ENCODE results near the gene CASQ2. TPM values are rescaled to one million over a fixed set of nuclear protein-coding genes. Genes with fewer than 3 reads are reported as not detected.

CASQ2 gene
- total and polyA plus RNA-seq, 2 experiments from 2014 or later: not detected

GRCh38 chr1:115761601-115762302 lies 6.8 kb downstream of the CASQ2 start:
- 76% methylated on average over 7 of the region's 7 CpGs for WGBS (ENCODE audit: low lambda C conversion rate, missing lambda C conversion rate)
- no peak overlapping the region for H3K4me3 ChIP-seq
- H4K20me1 ChIP-seq (ENCODE audit: insufficient read depth, poor library complexity, severe bottlenecking): no peaks in the 10 kb centered on the region
- no peak overlapping the region for H3K4me2 ChIP-seq
- no peaks in the 10 kb centered on the region for H3K9me3 ChIP-seq (ENCODE audit: low read depth)
- no peak for TF ChIP-seq CTCF (IDR thresholded peaks at IDR 0.05; ENCODE audit: poor library complexity)
- TF ChIP-seq EZH2 (IDR thresholded peaks at IDR 0.05; ENCODE audit: borderline replicate concordance): no peak
- no peak for TF ChIP-seq EZH2phosphoT487 (IDR thresholded peaks at IDR 0.05; ENCODE audit: low read depth, severe bottlenecking, unreplicated experiment)
- H3K4me1 ChIP-seq (ENCODE audit: insufficient read depth): no peaks in the 10 kb centered on the region
- no peaks in the 10 kb centered on the region for H3K9me2 ChIP-seq (replicated peaks; ENCODE audit: insufficient read depth)
- H3K79me2 ChIP-seq: no peaks in the 10 kb centered on the region
- no peaks in the 10 kb centered on the region for H3K36me3 ChIP-seq (replicated peaks; ENCODE audit: insufficient read depth, low read depth)
- DNase-seq (ENCODE audit: low spot score): peak; percentile 26
- H2AFZ ChIP-seq: no peak overlapping the region
- no peak overlapping the region for H3K27ac ChIP-seq
- no peaks in the 10 kb centered on the region for H3K27me3 ChIP-seq

GRCh38 chr1:115757856-115758255 lies 10.7 kb downstream of the CASQ2 start:
- WGBS (ENCODE audit: low lambda C conversion rate, missing lambda C conversion rate): 0% methylated on average over 1 of the region's 1 CpG
- no peak for DNase-seq (ENCODE audit: low spot score)
- Histone ChIP-seq H3K4me3 (no peak overlapping the region), H3K9me3 (ENCODE audit: low read depth) (no peaks in the 10 kb centered on the region), H2AFZ (no peak overlapping the region), H3K79me2 (no peaks in the 10 kb centered on the region), H3K9me2 (replicated peaks; ENCODE audit: insufficient read depth) (no peaks in the 10 kb centered on the region), H3K27ac (no peak overlapping the region), H3K27me3 (no peaks in the 10 kb centered on the region), H4K20me1 (ENCODE audit: insufficient read depth, poor library complexity, severe bottlenecking) (no peaks in the 10 kb centered on the region), H3K4me2 (no peak overlapping the region), H3K36me3 (replicated peaks; ENCODE audit: insufficient read depth, low read depth) (no peaks in the 10 kb centered on the region), H3K4me1 (ENCODE audit: insufficient read depth) (no peaks in the 10 kb centered on the region)
- TF ChIP-seq EZH2phosphoT487 (IDR thresholded peaks at IDR 0.05; ENCODE audit: low read depth, severe bottlenecking, unreplicated experiment) (no peak), EZH2 (IDR thresholded peaks at IDR 0.05; ENCODE audit: borderline replicate concordance) (no peak), CTCF (IDR thresholded peaks at IDR 0.05; ENCODE audit: poor library complexity) (no peak)

GRCh38 chr1:115757326-115757725 lies 11.2 kb downstream of the CASQ2 start:
- 81% methylated on average over 3 of the region's 3 CpGs for WGBS (ENCODE audit: low lambda C conversion rate, missing lambda C conversion rate)
- Histone ChIP-seq H3K4me2 (no peak overlapping the region), H4K20me1 (ENCODE audit: insufficient read depth, poor library complexity, severe bottlenecking) (no peaks in the 10 kb centered on the region), H3K27me3 (no peaks in the 10 kb centered on the region), H3K9me2 (replicated peaks; ENCODE audit: insufficient read depth) (no peaks in the 10 kb centered on the region), H3K79me2 (no peaks in the 10 kb centered on the region), H2AFZ (no peak overlapping the region), H3K9me3 (ENCODE audit: low read depth) (no peaks in the 10 kb centered on the region), H3K4me1 (ENCODE audit: insufficient read depth) (no peaks in the 10 kb centered on the region), H3K27ac (no peak overlapping the region), H3K36me3 (replicated peaks; ENCODE audit: insufficient read depth, low read depth) (no peaks in the 10 kb centered on the region), H3K4me3 (no peak overlapping the region)
- DNase-seq (ENCODE audit: low spot score): no peak
- no peak for TF ChIP-seq EZH2 (IDR thresholded peaks at IDR 0.05; ENCODE audit: borderline replicate concordance)
- TF ChIP-seq EZH2phosphoT487 (IDR thresholded peaks at IDR 0.05; ENCODE audit: low read depth, severe bottlenecking, unreplicated experiment): no peak
- TF ChIP-seq CTCF (IDR thresholded peaks at IDR 0.05; ENCODE audit: poor library complexity): no peak

Data from hepatocyte (in vitro differentiated cells).